GM19395 (cell line): ENCODE data around the gene CD300LD.
"Not testable (repeated sequence)": the region's sequence is repeated elsewhere in the genome, so short reads cannot be mapped to it uniquely, and the experiment has no call there.

Source experiments
- ATAC-seq: cut with Tn5 transposase; IDR thresholded peaks from one replicate; pipeline ENCODE4 v1.9.1; 2021; ENCODE audit warnings: mild to moderate bottlenecking, moderate library complexity; ENCODE audit not compliant: unreplicated experiment

Gene CD300LD

GRCh38 chr17:74592087-74592990, at the start of gene CD300LD:
CD300LD (minus strand) TSS chr17:74592283; CDS start chr17:74592202, 81 bp downstream.
- ATAC-seq: no peak

GRCh38 chr17:74641224-74641957, 49.3 kb upstream of the CD300LD start:
- no peak for ATAC-seq

DNA sequence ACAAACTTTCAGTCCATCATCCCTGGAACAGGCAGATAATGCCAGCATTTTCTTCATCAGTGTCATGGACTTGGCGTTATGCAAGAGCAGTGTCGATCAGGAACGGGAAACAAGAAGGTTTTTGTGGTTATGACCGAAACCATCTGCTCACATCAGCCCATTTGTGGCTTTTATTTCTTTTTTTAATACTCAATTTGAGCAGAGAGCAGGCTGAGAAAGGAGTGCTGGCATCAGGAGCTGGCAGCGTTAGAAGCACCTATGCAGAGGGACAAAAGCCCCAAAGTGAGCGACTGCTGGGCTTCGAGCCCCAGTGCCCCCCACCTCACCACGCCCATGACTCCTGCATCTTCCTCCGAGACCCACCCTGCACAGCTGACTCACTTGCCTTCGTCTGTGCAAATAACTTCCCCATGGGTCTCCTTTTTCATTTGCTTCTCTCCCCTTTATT, 47.6 kb upstream of the CD300LD start:
- no peak for ATAC-seq

DNA sequence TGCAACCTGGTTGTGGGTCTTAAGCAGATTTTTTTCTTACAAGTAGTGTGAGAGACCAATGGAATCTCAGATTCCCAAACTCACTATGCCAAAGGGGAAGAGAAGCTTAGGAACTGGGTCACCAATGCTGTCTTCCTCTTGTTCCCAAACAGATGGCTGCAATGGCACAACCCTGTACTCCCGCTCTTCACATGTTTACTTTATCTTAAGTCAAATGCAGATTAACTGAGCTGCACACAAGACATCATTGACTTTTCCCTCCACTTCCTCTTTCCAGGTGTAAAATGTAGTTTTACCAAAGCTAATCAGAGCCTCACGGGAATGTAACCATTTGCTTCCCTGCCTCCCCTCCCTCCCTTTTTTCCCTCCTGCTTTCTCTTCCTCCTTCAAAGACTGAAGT, 45.8 kb upstream of the CD300LD start:
- no peak for ATAC-seq

DNA sequence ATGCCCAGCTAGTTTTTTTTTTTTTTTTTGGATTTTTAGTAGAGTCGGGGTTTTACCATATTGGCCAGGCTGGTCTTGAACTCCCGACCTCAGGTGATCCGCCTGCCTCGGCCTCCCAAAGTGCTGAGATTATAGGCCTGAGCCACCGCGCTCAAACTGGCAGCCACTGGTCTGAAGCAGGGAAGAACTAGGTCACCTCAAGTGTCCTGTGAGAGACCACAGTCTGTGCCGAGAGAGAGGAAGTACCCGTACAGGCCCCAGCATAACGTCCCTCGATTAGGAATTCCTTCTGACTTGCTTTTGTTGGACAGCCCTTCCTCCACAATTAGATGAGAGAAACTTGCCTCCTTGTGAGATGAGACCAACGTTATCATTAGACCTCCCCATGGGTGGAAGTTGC, 45.2 kb upstream of the CD300LD start:
- ATAC-seq: no peak

GRCh38 chr17:74636541-74637085, 44.5 kb upstream of the CD300LD start:
- not testable (repeated sequence) for ATAC-seq

DNA sequence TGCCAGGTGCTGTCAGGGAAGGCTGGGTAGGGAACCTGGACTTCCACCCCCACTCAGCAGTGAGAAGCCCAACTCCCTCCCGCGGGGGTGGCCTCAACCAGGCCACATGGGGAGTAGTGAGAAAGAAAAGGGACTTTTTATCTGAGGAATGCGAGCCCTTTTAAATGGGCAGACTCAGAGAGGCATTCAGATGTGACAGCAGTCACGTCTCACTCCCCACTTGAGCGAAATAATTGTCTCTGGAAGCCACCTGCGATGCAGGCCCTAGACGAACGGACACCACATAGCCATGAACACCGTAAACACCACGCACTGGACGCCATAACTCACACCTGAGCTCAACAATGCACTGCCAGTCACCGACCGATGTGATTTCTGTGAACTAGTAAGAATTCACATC, 43.3 kb upstream of the CD300LD start:
- ATAC-seq: no peak

GRCh38 chr17:74633326-74633725, 41.2 kb upstream of the CD300LD start:
- ATAC-seq: no peak

DNA sequence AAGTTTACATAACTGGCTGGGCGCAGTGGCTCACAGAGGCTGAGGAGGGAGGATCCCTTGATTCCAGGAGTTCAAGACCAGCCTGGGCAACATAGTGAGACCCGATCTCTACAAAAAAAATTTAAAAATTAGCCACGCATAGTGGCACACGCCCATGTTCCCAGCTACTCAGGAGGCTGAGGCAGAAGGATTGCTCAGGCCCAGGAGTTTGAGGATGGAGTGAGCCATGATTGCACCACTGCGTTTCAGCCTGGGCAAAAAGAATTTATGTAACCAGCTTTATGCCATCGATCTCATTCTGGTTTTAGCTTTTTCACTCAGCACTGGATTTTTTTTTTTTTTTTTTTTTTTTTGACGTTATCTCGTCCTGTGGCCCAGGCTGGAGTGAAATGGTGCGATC, 40.5 kb upstream of the CD300LD start:
- ATAC-seq: no peak

DNA sequence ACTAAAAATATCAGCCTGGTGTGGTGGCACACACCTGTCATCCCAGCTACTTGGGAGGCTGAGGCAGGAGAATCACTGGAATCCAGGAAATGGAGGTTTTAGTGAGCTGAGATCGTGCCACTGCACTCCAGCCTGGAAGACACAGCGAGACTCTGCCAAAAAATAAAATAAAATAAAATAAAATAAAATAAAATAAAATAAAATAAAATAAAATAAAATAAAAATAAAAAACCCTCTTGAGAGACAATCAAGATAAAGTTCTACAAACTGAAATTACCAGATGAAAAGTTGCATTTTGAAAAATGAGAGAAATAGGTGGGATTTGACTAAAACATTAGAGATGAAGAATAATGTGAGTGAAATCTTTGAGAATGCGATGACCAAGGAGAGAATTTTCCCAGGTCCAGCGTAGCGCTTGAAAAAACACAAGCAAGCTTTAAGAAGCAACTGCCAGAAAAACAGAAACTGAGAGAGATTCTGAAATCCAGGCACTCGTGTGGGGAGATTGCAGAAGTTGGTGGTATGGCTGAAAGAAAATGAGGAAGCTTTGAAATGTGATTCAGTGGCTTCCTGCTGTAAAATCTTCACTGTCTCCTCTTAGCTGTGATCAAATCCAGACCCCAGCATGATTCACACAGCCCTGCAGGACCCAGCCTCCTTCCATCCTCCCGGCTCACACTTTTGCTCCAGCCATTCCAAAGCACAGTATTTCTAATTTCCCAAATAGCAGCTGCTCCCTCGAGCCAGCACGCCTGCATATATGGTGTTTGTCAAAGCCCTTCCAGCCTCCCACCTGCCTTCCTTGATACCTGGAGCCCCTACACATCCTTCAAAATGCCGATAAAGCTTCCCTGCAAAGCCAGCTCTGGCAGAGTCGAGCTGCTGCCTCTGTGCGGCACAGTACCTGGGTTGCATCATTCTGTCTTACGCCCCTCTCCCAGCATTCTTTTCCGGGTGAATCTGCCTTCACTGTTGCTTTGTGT, 39.7 kb upstream of the CD300LD start:
- ATAC-seq: no peak

- ATAC-seq: not testable (repeated sequence)
Measured at GRCh38 chr17:74630251-74630650, 38.2 kb upstream of the CD300LD start.

- no peak for ATAC-seq
Measured at GRCh38 chr17:74625661-74626060, 33.6 kb upstream of the CD300LD start.

- no peak for ATAC-seq
Measured at GRCh38 chr17:74624131-74624530, 32.0 kb upstream of the CD300LD start.

DNA sequence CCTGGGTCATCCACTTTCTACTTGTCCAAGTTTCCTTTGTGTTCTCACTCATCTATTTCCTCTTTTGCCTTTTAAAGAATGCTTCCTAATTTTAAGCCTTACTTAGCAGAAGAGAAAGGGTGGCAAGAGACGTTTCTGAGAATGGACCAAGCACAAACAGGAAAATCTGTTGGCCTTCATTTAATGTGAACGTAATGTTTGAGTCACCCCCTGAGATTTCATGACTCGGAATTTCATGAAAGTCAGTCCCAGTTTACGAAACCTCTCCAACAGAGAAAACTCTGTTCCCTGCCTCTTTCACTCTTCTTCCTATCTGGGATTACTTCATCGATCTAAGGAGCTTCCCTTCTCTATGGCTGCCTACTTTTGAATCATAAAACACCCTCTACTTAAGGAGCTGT, 31.6 kb upstream of the CD300LD start, which contains the start of gene CD300E:
Gene CD300E, minus strand, starts transcription at position 46 of the 401 bp plus-strand sequence. CDS start 117 bp downstream, outside the sequence.
- no peak for ATAC-seq

DNA sequence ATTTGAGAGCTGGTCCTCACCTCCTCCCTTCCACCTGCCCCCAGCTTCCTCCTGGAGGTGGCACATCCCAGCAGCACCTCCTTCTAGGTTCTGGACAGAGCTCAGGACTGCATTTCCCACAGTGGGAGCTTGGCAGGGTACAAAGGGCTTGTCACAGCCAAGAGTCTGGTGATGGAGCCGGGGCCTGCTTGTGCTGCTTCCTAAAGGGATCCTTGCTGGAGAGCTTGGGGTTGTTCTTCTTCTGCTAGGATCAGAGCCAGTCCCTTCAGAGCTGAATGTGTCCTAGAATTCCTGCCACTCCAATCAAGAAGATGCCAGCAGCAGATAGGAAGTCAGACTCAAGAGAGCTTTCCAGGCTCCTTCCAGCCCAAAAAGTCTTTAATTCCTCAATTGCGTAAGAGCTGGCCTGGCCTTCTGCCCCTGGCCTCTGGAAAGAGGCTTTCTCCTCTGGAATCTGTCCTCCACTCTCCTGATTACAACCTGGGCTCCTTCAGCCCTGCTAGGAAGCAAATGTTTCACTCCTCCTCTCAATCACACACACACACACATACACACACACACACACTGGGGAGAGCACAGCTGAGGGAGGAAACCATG, 27.1 kb upstream of the CD300LD start:
- ATAC-seq: no peak

GRCh38 chr17:74618451-74618850, 26.4 kb upstream of the CD300LD start:
- ATAC-seq: no peak

DNA sequence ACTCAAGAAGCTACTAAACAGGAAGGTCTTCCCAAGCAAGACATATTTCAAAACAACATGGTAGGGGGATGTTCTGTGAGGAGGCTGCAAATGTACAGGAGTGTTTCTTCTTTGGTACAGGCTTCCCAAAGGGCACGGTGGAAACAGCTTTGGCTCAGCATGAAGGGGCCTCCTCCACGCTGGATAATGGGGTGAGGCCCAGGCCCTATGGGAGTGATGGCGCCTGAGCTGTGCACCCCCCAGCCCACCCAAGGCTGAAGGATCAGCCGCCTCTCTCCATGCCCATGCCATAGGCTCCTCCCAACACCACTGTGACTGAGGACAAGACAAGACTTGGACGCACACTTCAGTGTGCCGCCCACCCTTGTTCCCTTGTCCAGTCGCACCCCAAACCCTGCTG, 24.6 kb upstream of the CD300LD start:
- no peak for ATAC-seq

DNA sequence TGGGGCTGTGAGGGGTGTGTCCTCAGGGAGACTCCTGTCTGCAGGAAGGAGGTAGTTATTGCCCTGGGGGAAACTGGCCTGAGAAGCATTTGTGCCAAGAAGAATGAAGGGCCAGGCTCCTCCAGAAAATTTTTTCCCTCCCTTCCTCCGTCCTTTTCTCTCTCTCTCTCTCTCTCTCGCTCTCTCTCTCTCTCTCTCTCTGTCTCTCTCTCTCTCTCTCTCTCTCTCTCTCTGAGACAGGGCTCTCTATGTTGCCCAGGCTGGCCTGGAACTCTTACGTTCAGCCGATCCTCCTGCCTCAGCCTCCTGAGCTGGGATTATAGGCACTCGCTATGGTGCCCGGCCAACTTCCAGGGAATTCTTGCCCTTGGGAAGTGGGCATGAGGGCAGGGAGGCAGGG, 20.0 kb upstream of the CD300LD start:
- ATAC-seq: no peak

GRCh38 chr17:74610108-74610507, 18.0 kb upstream of the CD300LD start:
- no peak for ATAC-seq

- ATAC-seq: no peak
Measured at GRCh38 chr17:74608511-74608910, 16.4 kb upstream of the CD300LD start.
